Measurements from ENCODE around the gene KPNA5. TPM values are rescaled to one million over a fixed set of nuclear protein-coding genes. Genes with fewer than 3 reads are reported as not detected.
"Not testable (repeated sequence)": the region's sequence is repeated elsewhere in the genome, so short reads cannot be mapped to it uniquely, and the experiment has no call there.

KPNA5 gene
- total and polyA plus RNA-seq, 4 experiments from 2014 or later = 8.5 to 61.8 (median 34.9) TPM

- peaks cover 0 to 3% (median 0%) of the 10 kb centered on the region in 8 donors for H3K9me3 Mint-ChIP-seq
- H3K9me3 ChIP-seq (ENCODE audit: control insufficient read depth in 1 of 2, low read length in 2 of 2) = no peaks in the 10 kb centered on the region
- peaks cover 2% of the 10 kb centered on the region in 2 donors for H3K27me3 Mint-ChIP-seq
- no peak overlapping the region for H3K4me3 ChIP-seq (ENCODE audit: low read length in 2 of 2)
- DNase-seq = no peak
- ChIA-PET POLR2A (ENCODE audit: partially characterized antibody) (interaction anchor here (5.3 kb wide), 1 partner anchor 9 kb away, joined by 43 read pairs; the partner anchor contains the start of gene KPNA5), CTCF (ENCODE audit: partially characterized antibody) (interaction anchor here (1.6 kb wide), 1 partner anchor 12 kb away, joined by 3 read pairs; no protein-coding TSS in a partner anchor)
- H3K27ac Mint-ChIP-seq = no peak overlapping the region
- H3K4me3 Mint-ChIP-seq = no peak overlapping the region
- H3K4me1 Mint-ChIP-seq = peaks cover 5 to 15% (median 9%) of the 10 kb centered on the region in 4 donors
- H3K27me3 ChIP-seq (ENCODE audit: insufficient read depth, low read length) = no peaks in the 10 kb centered on the region
- no peak overlapping the region for H3K27ac ChIP-seq (ENCODE audit: low read depth, low read length)
- peaks cover 9% of the 10 kb centered on the region for H3K4me1 ChIP-seq (ENCODE audit: insufficient read depth, low read length)
- intact Hi-C loops (cut with micrococcal nuclease) = no loop called here
- peaks cover 0 to 6% of the 10 kb centered on the region in 2 donors for H3K36me3 Mint-ChIP-seq
- no peaks in the 10 kb centered on the region for H3K36me3 ChIP-seq (ENCODE audit: insufficient read depth, low read length)
These were observed 8.7 kb upstream of the KPNA5 start for GRCh38 chr6:116672306-116672705.

DNA sequence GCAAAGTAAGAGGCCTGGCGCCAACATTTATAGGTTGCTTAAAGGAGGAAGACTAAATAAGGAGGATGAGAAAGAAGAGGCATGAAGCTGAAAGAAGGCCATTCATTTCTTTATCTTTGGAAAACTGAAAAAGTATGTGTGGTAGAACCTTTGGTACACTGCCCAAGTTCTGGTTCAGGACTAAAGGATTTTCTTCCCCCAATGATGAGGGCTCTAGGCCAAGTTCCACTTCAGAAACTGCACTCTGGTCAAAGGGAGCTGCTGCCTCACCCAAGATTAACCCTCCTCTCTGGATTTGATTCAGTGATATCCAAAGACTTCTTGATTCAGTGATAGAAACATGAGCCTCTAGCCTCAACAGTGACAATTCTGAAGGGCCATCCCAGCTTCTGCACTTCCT, 5.0 kb upstream of the KPNA5 start:
- Mint-ChIP-seq H3K9me3 (peaks cover 0 to 3% (median 0%) of the 10 kb centered on the region in 8 donors), H3K36me3 (peaks cover 0 to 4% of the 10 kb centered on the region in 2 donors), H3K4me3 (no peak overlapping the region), H3K27me3 (no peaks in the 10 kb centered on the region), H3K4me1 (peaks cover 9 to 21% (median 11%) of the 10 kb centered on the region in 4 donors), H3K27ac (no peak overlapping the region)
- POLR2A ChIA-PET (ENCODE audit: partially characterized antibody) = no interaction called here
- CTCF ChIA-PET (ENCODE audit: partially characterized antibody) = no interaction called here
- Histone ChIP-seq H3K27ac (ENCODE audit: low read depth, low read length) (no peak overlapping the region), H3K27me3 (ENCODE audit: insufficient read depth, low read length) (no peaks in the 10 kb centered on the region), H3K9me3 (ENCODE audit: control insufficient read depth in 1 of 2, low read length in 2 of 2) (no peaks in the 10 kb centered on the region), H3K4me3 (ENCODE audit: low read length in 2 of 2) (no peak overlapping the region), H3K36me3 (ENCODE audit: insufficient read depth, low read length) (no peaks in the 10 kb centered on the region), H3K4me1 (ENCODE audit: insufficient read depth, low read length) (peaks cover 7% of the 10 kb centered on the region)
- intact Hi-C loops (cut with micrococcal nuclease) = no loop called here
- DNase-seq = no peak

DNA sequence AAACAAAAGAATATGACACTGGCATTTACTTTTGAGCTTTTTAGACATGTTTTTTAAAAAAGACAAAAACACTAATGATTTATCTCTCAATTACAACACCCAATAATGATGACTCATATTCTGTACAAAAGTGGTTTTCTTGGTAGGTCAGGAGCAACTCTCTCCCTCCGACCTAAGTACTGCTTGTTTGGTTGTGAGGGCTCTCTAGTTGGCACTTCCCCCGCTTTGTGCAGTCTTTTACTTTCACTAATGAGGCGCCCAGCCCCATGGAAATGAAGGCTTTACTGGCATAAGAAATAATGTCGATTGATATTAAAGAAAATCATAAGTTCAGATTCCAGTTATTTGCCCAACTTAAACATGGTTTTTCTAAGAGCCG, 1.3 kb downstream of the KPNA5 start:
- DNase-seq = peak; percentile 31 to 70 (median 38)
- no peaks in the 10 kb centered on the region for H3K9me3 ChIP-seq (ENCODE audit: control insufficient read depth in 1 of 2, low read length in 2 of 2)
- intact Hi-C loops (cut with micrococcal nuclease) = no loop called here
- H3K36me3 Mint-ChIP-seq = peaks cover 23 to 44% of the 10 kb centered on the region in 2 donors
- peaks cover 43 to 73% (median 57%) of the 10 kb centered on the region in 4 donors for H3K4me1 Mint-ChIP-seq
- H3K4me3 Mint-ChIP-seq = peak overlapping the region; percentile 90 to 99 (median 98)
- H3K27me3 Mint-ChIP-seq = no peaks in the 10 kb centered on the region
- POLR2A ChIA-PET (ENCODE audit: partially characterized antibody) = interaction anchor here (2.5 to 3.2 kb wide), 3 partner anchors 12 to 403 kb away, joined by 20 to 43 read pairs (median 37); partner anchors contain the start of genes RWDD1, TSPYL1 and ZUP1
- no peaks in the 10 kb centered on the region for H3K27me3 ChIP-seq (ENCODE audit: insufficient read depth, low read length)
- peak overlapping the region; percentile 84 for H3K27ac ChIP-seq (ENCODE audit: low read depth, low read length)
- peaks cover 0 to 4% (median 0%) of the 10 kb centered on the region in 8 donors for H3K9me3 Mint-ChIP-seq
- H3K36me3 ChIP-seq (ENCODE audit: insufficient read depth, low read length) = no peaks in the 10 kb centered on the region
- H3K4me1 ChIP-seq (ENCODE audit: insufficient read depth, low read length) = peaks cover 44% of the 10 kb centered on the region
- CTCF ChIA-PET (ENCODE audit: partially characterized antibody) = interaction anchor here (1.2 to 3.5 kb wide), 4 partner anchors 14 to 402 kb away, joined by 3 to 15 read pairs (median 4); partner anchors contain the start of genes RWDD1, TSPYL1 and ZUP1
- H3K27ac Mint-ChIP-seq = peak overlapping the region; percentile 91 to 97 (median 95)
- peak overlapping the region in 1 of 2 donors; percentile 33 for H3K4me3 ChIP-seq (ENCODE audit: low read length in 2 of 2)

- no peak overlapping the region for H3K27ac ChIP-seq (ENCODE audit: low read depth, low read length)
- Mint-ChIP-seq H3K4me3 (peak overlapping the region in 2 of 8 donors; percentile 14 to 26), H3K36me3 (peaks cover 26 to 55% of the 10 kb centered on the region in 2 donors), H3K27me3 (no peaks in the 10 kb centered on the region), H3K4me1 (peaks cover 47 to 73% (median 63%) of the 10 kb centered on the region in 4 donors), H3K9me3 (peaks cover 0 to 4% (median 0%) of the 10 kb centered on the region in 8 donors), H3K27ac (peak overlapping the region in 4 of 7 donors; percentile 9 to 47 (median 37))
- H3K36me3 ChIP-seq (ENCODE audit: insufficient read depth, low read length) = no peaks in the 10 kb centered on the region
- POLR2A ChIA-PET (ENCODE audit: partially characterized antibody) = no interaction called here
- no peak overlapping the region for H3K4me3 ChIP-seq (ENCODE audit: low read length in 2 of 2)
- intact Hi-C loops (cut with micrococcal nuclease) = no loop called here
- no peaks in the 10 kb centered on the region for H3K27me3 ChIP-seq (ENCODE audit: insufficient read depth, low read length)
- no peaks in the 10 kb centered on the region for H3K9me3 ChIP-seq (ENCODE audit: control insufficient read depth in 1 of 2, low read length in 2 of 2)
- DNase-seq = no peak
- CTCF ChIA-PET (ENCODE audit: partially characterized antibody) = no interaction called here
- peaks cover 53% of the 10 kb centered on the region for H3K4me1 ChIP-seq (ENCODE audit: insufficient read depth, low read length)
These were observed 4.5 kb downstream of the KPNA5 start for GRCh38 chr6:116685437-116685993.

DNA sequence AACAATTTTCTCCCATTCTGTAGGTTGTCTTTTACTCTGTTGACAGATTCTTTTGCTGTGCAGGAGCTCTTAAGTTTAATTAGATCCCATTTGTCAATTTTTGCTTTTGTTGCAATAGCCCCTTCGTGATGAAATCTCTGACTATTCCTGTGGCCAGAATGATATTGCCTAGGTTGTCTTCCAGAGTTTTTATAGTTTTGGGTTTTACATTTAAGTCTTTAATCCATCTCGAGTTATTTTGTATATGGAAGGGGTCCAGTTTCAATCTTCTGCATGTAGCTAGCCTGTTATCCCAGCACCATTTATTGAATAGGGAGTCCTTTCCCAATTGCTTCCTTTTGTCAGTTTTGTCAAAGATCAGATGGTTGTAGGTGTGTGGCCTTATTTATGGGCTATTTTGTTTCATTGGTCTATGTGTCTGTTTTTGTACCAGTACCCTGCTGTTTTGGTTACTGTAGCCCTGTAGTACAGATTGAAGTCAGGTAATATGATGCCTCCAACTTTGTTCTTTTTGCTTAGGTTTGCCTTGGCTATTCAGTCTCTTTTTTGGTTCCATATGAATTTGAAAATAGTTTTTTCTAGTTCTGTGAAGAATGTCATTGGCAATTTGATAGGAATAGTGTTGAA, 5.6 kb downstream of the KPNA5 start:
- DNase-seq; H3K36me3 ChIP-seq (ENCODE audit: insufficient read depth, low read length); H3K27ac ChIP-seq (ENCODE audit: low read depth, low read length); CTCF ChIA-PET (ENCODE audit: partially characterized antibody); H3K9me3 Mint-ChIP-seq; H3K27me3 ChIP-seq (ENCODE audit: insufficient read depth, low read length); H3K27me3 Mint-ChIP-seq; intact Hi-C loops (cut with micrococcal nuclease); POLR2A ChIA-PET (ENCODE audit: partially characterized antibody); H3K9me3 ChIP-seq (ENCODE audit: control insufficient read depth in 1 of 2, low read length in 2 of 2); H3K4me3 ChIP-seq (ENCODE audit: low read length in 2 of 2): not testable (repeated sequence)
- peaks cover 53% of the 10 kb centered on the region for H3K4me1 ChIP-seq (ENCODE audit: insufficient read depth, low read length)
- Mint-ChIP-seq H3K4me1 (peaks cover 48 to 65% (median 59%) of the 10 kb centered on the region in 4 donors), H3K36me3 (peaks cover 30 to 52% of the 10 kb centered on the region in 2 donors), H3K27ac (peak overlapping the region in 6 of 7 donors; percentile 3 to 61 (median 28)), H3K4me3 (peak overlapping the region in 3 of 8 donors; percentile 15 to 67 (median 16))

GRCh38 chr6:116691154-116691553, 10.1 kb downstream of the KPNA5 start:
- intact Hi-C loops (cut with micrococcal nuclease) = no loop called here
- Histone ChIP-seq H3K9me3 (ENCODE audit: control insufficient read depth in 1 of 2, low read length in 2 of 2) (no peaks in the 10 kb centered on the region), H3K4me3 (ENCODE audit: low read length in 2 of 2) (no peak overlapping the region), H3K4me1 (ENCODE audit: insufficient read depth, low read length) (peaks cover 42% of the 10 kb centered on the region), H3K27me3 (ENCODE audit: insufficient read depth, low read length) (no peaks in the 10 kb centered on the region), H3K27ac (ENCODE audit: low read depth, low read length) (no peak overlapping the region), H3K36me3 (ENCODE audit: insufficient read depth, low read length) (peaks cover 3% of the 10 kb centered on the region)
- Mint-ChIP-seq H3K36me3 (peaks cover 26 to 45% of the 10 kb centered on the region in 2 donors), H3K27me3 (no peaks in the 10 kb centered on the region), H3K9me3 (no peaks in the 10 kb centered on the region), H3K4me3 (no peak overlapping the region), H3K27ac (no peak overlapping the region), H3K4me1 (peaks cover 40 to 56% (median 49%) of the 10 kb centered on the region in 4 donors)
- CTCF ChIA-PET (ENCODE audit: partially characterized antibody) = interaction anchor here (0.6 kb wide), 1 partner anchor 126 kb away, joined by 3 read pairs; no protein-coding TSS in a partner anchor
- POLR2A ChIA-PET (ENCODE audit: partially characterized antibody) = no interaction called here
- no peak for DNase-seq

DNA sequence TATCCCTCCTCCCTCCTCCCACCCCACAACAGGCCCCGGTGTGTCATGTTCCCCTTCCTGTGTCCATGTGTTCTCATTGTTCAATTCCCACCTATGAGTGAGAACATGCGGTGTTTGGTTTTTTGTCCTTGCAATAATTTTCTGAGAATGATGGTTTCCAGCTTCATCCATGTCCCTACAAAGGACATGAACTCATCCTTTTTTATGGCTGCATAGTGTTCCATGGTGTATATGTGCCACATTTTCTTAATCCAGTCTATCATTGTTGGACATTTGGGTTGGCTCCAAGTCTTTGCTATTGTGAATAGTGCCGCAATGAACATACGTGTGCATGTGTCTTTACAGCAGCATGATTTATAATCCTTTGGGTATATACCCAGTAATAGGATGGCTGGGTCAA, 11.9 kb downstream of the KPNA5 start:
- H3K36me3 ChIP-seq (ENCODE audit: insufficient read depth, low read length); intact Hi-C loops (cut with micrococcal nuclease); H3K4me3 ChIP-seq (ENCODE audit: low read length in 2 of 2); H3K4me3 Mint-ChIP-seq; H3K9me3 Mint-ChIP-seq; POLR2A ChIA-PET (ENCODE audit: partially characterized antibody); H3K27ac Mint-ChIP-seq; CTCF ChIA-PET (ENCODE audit: partially characterized antibody); H3K27me3 ChIP-seq (ENCODE audit: insufficient read depth, low read length); H3K9me3 ChIP-seq (ENCODE audit: control insufficient read depth in 1 of 2, low read length in 2 of 2); H3K27me3 Mint-ChIP-seq; DNase-seq; H3K27ac ChIP-seq (ENCODE audit: low read depth, low read length): not testable (repeated sequence)
- H3K36me3 Mint-ChIP-seq = peaks cover 29 to 44% of the 10 kb centered on the region in 2 donors
- H3K4me1 Mint-ChIP-seq = peaks cover 31 to 50% (median 39%) of the 10 kb centered on the region in 4 donors
- peaks cover 26% of the 10 kb centered on the region for H3K4me1 ChIP-seq (ENCODE audit: insufficient read depth, low read length)

Data from CD4-positive, alpha-beta memory T cell (primary cell).